KG1 (cell line): Measurements from ENCODE around the gene FBXL22.

Source experiments
- DNase-seq: peaks from one replicate; lab custom pipeline; 2025; lab: John Stamatoyannopoulos, UW

Gene FBXL22

GRCh38 chr15:63593705-63594671, 3.2 kb upstream of the FBXL22 start:
- DNase-seq: no peak

GRCh38 chr15:63595065-63595464, 2.1 kb upstream of the FBXL22 start:
- no peak for DNase-seq

- no peak for DNase-seq
Measured at GRCh38 chr15:63595688-63596087, 1.5 kb upstream of the FBXL22 start.

- DNase-seq: no peak
Measured at GRCh38 chr15:63596676-63597037, 530 bp upstream of the FBXL22 start.

- DNase-seq: no peak
Measured at GRCh38 chr15:63597821-63598220, 634 bp downstream of the FBXL22 start.

GRCh38 chr15:63598473-63599400, 1.6 kb downstream of the FBXL22 start:
- DNase-seq: no peak

- peak; percentile 20 for DNase-seq
Measured at GRCh38 chr15:63599401-63600000, 2.3 kb downstream of the FBXL22 start.

- no peak for DNase-seq
Measured at GRCh38 chr15:63600001-63600615, 2.9 kb downstream of the FBXL22 start.

- peak; percentile 79 for DNase-seq
Measured at GRCh38 chr15:63600616-63601025, 3.4 kb downstream of the FBXL22 start.

- DNase-seq: peak; percentile 55
Measured at GRCh38 chr15:63601026-63601703, 4.0 kb downstream of the FBXL22 start.

- no peak for DNase-seq
Measured at GRCh38 chr15:63601704-63602185, 4.6 kb downstream of the FBXL22 start.

GRCh38 chr15:63602595-63602994, 5.4 kb downstream of the FBXL22 start:
- no peak for DNase-seq

- DNase-seq: no peak
Measured at GRCh38 chr15:63603516-63603915, 6.3 kb downstream of the FBXL22 start.

GRCh38 chr15:63604281-63604680, 7.1 kb downstream of the FBXL22 start:
- DNase-seq: no peak

GRCh38 chr15:63605036-63605435, 7.8 kb downstream of the FBXL22 start:
- no peak for DNase-seq

GRCh38 chr15:63605816-63606215, 8.6 kb downstream of the FBXL22 start:
- DNase-seq: peak; percentile 20

- DNase-seq: no peak
Measured at GRCh38 chr15:63606308-63606707, 9.1 kb downstream of the FBXL22 start.

GRCh38 chr15:63608989-63609388, 11.8 kb downstream of the FBXL22 start:
- no peak for DNase-seq

GRCh38 chr15:63609448-63609847, 12.3 kb downstream of the FBXL22 start:
- DNase-seq: no peak

GRCh38 chr15:63610209-63610841, 13.1 kb downstream of the FBXL22 start:
- DNase-seq: no peak

- no peak for DNase-seq
Measured at GRCh38 chr15:63611177-63611576, 14.0 kb downstream of the FBXL22 start.
